Karpas-422 (cell line): ENCODE data around the gene CHST6. TPM values are rescaled to one million over a fixed set of nuclear protein-coding genes. Genes with fewer than 3 reads are reported as not detected.
A peak's percentile ranks its signal among the peaks of the same experiment; 100 is the strongest.
"Not testable (repeated sequence)": the region's sequence is repeated elsewhere in the genome, so short reads cannot be mapped to it uniquely, and the experiment has no call there.

ENCODE experiments used
- DNase-seq: peaks from one replicate; pipeline ENCODE4 v3.0.0-alpha.2; 2015
- H2AFZ ChIP-seq: fragments of 200-600 bp; sonication (generic); 2 replicates; pipeline ENCODE4 v1.6.1; 2014; ENCODE audit warnings: antibody characterized with exemption, low read length, mixed read lengths
- H3K27ac ChIP-seq: fragments of 200-600 bp; sonication (generic); 2 replicates; pipeline ENCODE4 v1.5.1; 2014; ENCODE audit warnings: mild to moderate bottlenecking, low read length, moderate library complexity
- H3K27me3 ChIP-seq: fragments of 200-600 bp; sonication (generic); 2 replicates; pipeline ENCODE4 v1.6.1; 2014; ENCODE audit warnings: low read length, mixed read lengths
- H3K36me3 ChIP-seq: fragments of 200-600 bp; sonication (generic); 2 replicates; pipeline ENCODE4 v1.6.1; 2014; ENCODE audit warnings: low read length, mixed read lengths; ENCODE audit not compliant: insufficient read depth
- H3K4me1 ChIP-seq: fragments of 200-600 bp; sonication (generic); 2 replicates; pipeline ENCODE4 v1.6.1; 2014; ENCODE audit warnings: mild to moderate bottlenecking, low read length, mixed read lengths
- H3K4me2 ChIP-seq: fragments of 200-600 bp; sonication (generic); 2 replicates; pipeline ENCODE4 v1.6.1; 2014; ENCODE audit warnings: low read length, low read depth, mild to moderate bottlenecking; ENCODE audit not compliant: poor library complexity, severe bottlenecking
- H3K4me3 ChIP-seq: fragments of 200-600 bp; sonication (generic); 2 replicates; pipeline ENCODE4 v1.5.1; 2014; ENCODE audit warnings: mild to moderate bottlenecking, antibody characterized with exemption, low read length, mixed read lengths
- H3K79me2 ChIP-seq: fragments of 200-600 bp; sonication (generic); 2 replicates; pipeline ENCODE4 v1.6.1; 2014; ENCODE audit warnings: mild to moderate bottlenecking, low read length, mixed read lengths
- H3K9ac ChIP-seq: fragments of 200-600 bp; sonication (generic); 2 replicates; pipeline ENCODE4 v1.6.0; 2014; ENCODE audit warnings: low read length
- H3K9me2 ChIP-seq: fragments of 200-600 bp; sonication (generic), shearing (Covaris generic); replicated peaks from 2 replicates; pipeline ENCODE4 v1.6.0; 2014; ENCODE audit warnings: mild to moderate bottlenecking, low read length, moderate library complexity; ENCODE audit not compliant: insufficient read depth
- H3K9me3 ChIP-seq: fragments of 300-700, 200-600 bp; sonication (generic); 2 replicates; pipeline ENCODE4 v1.6.1; 2014; ENCODE audit warnings: low read length, mixed read lengths
- H4K20me1 ChIP-seq: fragments of 200-600 bp; sonication (generic); 2 replicates; pipeline ENCODE4 v1.6.1; 2014; ENCODE audit warnings: mild to moderate bottlenecking, antibody characterized with exemption, low read length, low read depth; ENCODE audit not compliant: insufficient read depth
- total RNA-seq: library from RNA; depleted of rRNA; stranded (reverse); fragments of >200 nt; shearing (Covaris generic); gene quantifications from 2 replicates; pipeline ENCODE4 v1.2.3, GENCODE V29; 2014; ENCODE audit warnings: low replicate concordance; rRNA removed

Gene CHST6
- total RNA-seq, 1 experiment from 2014 or later, result not detected

DNA sequence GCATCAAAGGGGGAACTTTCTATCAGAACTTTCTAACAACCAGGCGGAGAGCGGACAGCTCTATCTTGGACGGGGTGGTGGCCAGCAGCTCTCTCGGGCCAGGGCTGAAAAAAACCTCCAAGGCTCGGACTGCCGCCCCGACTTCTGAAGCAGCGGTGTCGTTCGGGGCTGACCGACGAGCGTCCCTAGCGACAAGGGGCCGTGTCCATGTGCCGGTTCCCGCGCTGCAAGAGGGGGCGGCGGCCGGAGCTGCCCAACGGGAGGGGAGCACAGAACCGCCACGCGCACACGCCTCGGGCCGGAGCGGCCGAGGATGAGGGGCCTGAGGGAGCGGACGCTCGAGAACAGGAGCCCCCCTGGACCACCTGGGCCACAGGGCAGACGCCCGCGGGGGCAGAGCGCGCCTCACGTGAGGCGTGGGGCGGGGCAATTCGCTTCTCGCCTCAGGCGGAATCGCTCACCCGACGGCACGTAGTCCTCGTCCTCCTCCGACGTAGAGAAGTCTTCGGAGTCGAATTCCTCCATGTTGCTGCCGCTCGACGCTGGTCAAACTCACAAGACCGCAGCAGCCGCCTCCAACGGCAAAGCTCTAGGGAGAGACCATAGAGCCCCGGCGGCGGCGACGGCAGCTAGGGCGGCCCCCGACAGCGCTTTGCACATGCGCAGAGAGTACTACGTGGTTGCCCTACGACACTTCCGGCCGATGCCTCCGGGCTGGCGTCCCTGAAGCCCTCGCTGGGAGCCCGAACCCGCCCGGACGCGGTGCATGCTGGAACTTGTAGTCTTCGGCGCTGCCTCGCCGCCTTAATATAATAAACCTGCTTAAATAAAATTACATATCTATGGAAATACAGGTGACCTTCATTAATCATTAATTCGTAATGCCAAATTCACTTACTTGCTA, 62.2 kb downstream of the CHST6 start, which contains the start of gene CFDP1:
CFDP1 (minus strand) TSS at position 676 of the 904 bp plus-strand sequence; CDS start at position 525, 151 bp downstream.
- Histone ChIP-seq H3K27ac (peak within 1 kb of the TSS; percentile 47), H3K79me2 (peaks cover 52% of the 10 kb centered on the region), H4K20me1 (no peaks in the 10 kb centered on the region), H3K9me3 (no peaks in the 10 kb centered on the region), H3K9me2 (no peaks in the 10 kb centered on the region), H3K36me3 (no peaks in the 10 kb centered on the region), H3K4me3 (peak within 1 kb of the TSS; percentile 73), H3K4me1 (peaks cover 17% of the 10 kb centered on the region), H3K9ac (peak within 1 kb of the TSS; percentile 74), H3K27me3 (no peaks in the 10 kb centered on the region), H3K4me2 (peak within 1 kb of the TSS; percentile 72), H2AFZ (peak within 1 kb of the TSS; percentile 96)
- peak; percentile 98 for DNase-seq

DNA sequence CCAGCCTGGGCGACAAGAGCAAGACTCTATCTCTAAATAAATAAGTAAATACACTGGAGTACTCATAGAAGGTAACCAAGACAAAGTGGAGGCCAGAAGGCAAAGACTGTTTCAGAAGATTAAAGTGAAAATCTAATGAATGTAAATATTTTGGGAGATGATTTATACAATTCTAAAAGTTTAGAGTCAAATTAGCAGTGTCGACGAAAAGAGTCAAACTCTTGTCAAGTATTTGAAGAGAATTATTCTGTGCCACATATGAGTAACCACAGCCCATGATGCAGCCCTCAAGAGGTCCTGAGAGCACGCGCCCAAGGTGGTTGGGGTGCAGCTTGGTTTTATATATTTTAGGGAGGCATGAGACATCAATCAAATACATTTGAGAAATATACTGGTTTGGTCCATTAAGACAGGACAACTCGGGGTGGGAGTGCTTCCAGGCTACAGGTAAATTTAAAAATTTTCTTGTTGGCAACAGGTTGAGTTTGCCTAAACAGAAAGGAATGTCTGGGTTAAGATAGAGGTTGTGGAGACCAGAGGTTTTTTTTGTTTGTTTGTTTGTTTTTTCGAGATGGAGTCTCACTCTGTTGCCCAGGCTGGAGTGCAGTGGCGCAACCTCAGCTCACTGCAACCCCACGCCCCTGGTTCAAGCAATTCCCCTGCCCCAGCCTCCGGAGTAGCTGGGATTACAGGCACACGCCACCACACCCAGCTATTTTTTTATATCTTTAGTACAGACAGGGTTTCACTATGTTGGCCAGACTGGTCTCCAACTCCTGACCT, 65.4 kb downstream of the CHST6 start:
- H3K79me2 ChIP-seq, result peaks cover 82% of the 10 kb centered on the region
- no peaks in the 10 kb centered on the region for H4K20me1 ChIP-seq
- peaks cover 31% of the 10 kb centered on the region for H3K4me1 ChIP-seq
- no peak overlapping the region for H3K27ac ChIP-seq
- no peak for DNase-seq
- H2AFZ ChIP-seq, result no peak overlapping the region
- H3K27me3 ChIP-seq, result no peaks in the 10 kb centered on the region
- H3K4me2 ChIP-seq, result no peak overlapping the region
- no peaks in the 10 kb centered on the region for H3K9me2 ChIP-seq
- no peaks in the 10 kb centered on the region for H3K36me3 ChIP-seq
- no peaks in the 10 kb centered on the region for H3K9me3 ChIP-seq
- H3K9ac ChIP-seq, result no peak overlapping the region
- H3K4me3 ChIP-seq, result no peak overlapping the region

DNA sequence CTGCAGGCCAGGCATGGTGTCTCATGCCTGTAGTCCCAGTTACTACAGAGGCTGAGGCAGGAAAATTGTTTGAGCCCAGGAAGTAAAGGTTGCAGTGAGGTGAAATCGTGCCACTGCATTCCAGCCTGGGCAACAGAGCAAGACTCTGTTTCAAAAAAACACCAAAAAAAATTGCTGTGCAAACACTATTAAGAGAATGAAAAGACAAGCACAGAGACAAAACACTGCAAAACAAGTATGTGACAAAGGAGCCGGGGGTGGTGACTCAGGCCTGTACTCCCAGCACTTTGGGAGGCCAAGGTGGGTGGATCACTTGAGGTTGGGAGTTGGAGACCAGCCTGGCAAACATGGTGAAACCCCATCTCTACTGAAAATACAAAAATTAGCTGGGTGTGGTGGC, 68.7 kb downstream of the CHST6 start:
- not testable (repeated sequence) for H2AFZ ChIP-seq, H3K4me3 ChIP-seq, H3K36me3 ChIP-seq, H3K9me3 ChIP-seq, H3K4me2 ChIP-seq, H3K27ac ChIP-seq, DNase-seq, H3K27me3 ChIP-seq, H3K9me2 ChIP-seq, H4K20me1 ChIP-seq, H3K9ac ChIP-seq
- Histone ChIP-seq H3K79me2 (peaks cover 95% of the 10 kb centered on the region), H3K4me1 (peaks cover 40% of the 10 kb centered on the region)

DNA sequence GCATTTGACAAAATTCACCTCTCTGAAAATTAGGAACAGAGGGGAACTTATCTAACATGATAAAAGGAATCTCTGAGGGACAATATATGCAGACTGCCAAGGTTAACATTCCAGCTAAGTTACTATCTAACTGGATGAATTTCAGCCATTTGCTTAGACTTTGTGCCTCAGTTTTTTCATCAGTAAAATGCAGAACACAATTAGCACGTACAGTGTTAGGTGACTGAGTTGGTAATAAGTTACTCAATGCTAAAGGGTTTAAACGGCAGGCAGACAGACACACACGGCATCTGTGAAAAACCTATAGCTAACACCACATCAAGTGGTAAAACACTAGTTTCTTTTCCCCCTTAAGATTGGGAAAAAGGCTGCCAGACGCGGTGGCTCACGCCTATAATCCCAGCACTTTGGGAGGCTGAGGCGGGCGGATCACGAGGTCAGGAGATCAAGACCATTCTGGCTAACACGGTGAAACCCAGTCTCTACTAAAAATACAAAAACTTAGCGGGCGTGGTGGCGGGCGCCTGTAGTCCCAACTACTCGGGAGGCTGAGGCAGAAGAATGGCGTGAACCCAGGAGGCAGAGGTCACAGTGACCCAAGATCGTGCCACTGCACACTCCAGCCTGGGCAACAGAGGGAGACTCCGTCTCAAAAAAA, 71.0 kb downstream of the CHST6 start:
- H3K9me3 ChIP-seq, H2AFZ ChIP-seq, H3K4me3 ChIP-seq, H3K36me3 ChIP-seq, H4K20me1 ChIP-seq, DNase-seq, H3K9me2 ChIP-seq, H3K27me3 ChIP-seq: not testable (repeated sequence)
- H3K79me2 ChIP-seq, result peaks cover 95% of the 10 kb centered on the region
- H3K9ac ChIP-seq, result peak overlapping the region; percentile 23; the same call in 1 of the 2 replicates
- peak overlapping the region; percentile 53 for H3K4me2 ChIP-seq
- peak overlapping the region; percentile 70 for H3K27ac ChIP-seq
- peaks cover 56% of the 10 kb centered on the region for H3K4me1 ChIP-seq

GRCh38 chr16:75423723-75424104, 71.5 kb downstream of the CHST6 start:
- H2AFZ ChIP-seq, result no peak overlapping the region
- H3K9me3 ChIP-seq, result no peaks in the 10 kb centered on the region
- peaks cover 95% of the 10 kb centered on the region for H3K79me2 ChIP-seq
- H3K4me2 ChIP-seq, result peak overlapping the region; percentile 53
- H3K9ac ChIP-seq, result peak overlapping the region; percentile 23; the same call in 1 of the 2 replicates
- H3K27me3 ChIP-seq, result no peaks in the 10 kb centered on the region
- no peaks in the 10 kb centered on the region for H4K20me1 ChIP-seq
- H3K9me2 ChIP-seq, result no peaks in the 10 kb centered on the region
- DNase-seq, result no peak
- H3K27ac ChIP-seq, result peak overlapping the region; percentile 70
- H3K4me1 ChIP-seq, result peaks cover 59% of the 10 kb centered on the region
- no peaks in the 10 kb centered on the region for H3K36me3 ChIP-seq
- no peak overlapping the region for H3K4me3 ChIP-seq

Other genes starting within 250 kb of the CHST6 start
- 9.2 and 20.5 TPM in 2 replicates for gene BCAR1, start 243.8 kb downstream of the CHST6 start, total RNA-seq
- gene CFDP1, start 61.9 kb downstream of the CHST6 start, total RNA-seq, result 33.5 and 64.0 TPM in 2 replicates
- 32.0 and 45.9 TPM in 2 replicates for gene TMEM170A, start 30.8 kb downstream of the CHST6 start, total RNA-seq
- gene CHST5, start 40.7 kb upstream of the CHST6 start, total RNA-seq, result 0.76 and 0.97 TPM in 2 replicates
- gene TMEM231, start 60.8 kb upstream of the CHST6 start, total RNA-seq, result 15.7 and 31.2 TPM in 2 replicates
- 48.8 and 88.3 TPM in 2 replicates for gene GABARAPL2, start 70.9 kb upstream of the CHST6 start, total RNA-seq
- gene ADAT1, start 127.8 kb upstream of the CHST6 start, total RNA-seq, result 58.4 and 97.3 TPM in 2 replicates
- gene KARS1, start 152.2 kb upstream of the CHST6 start, total RNA-seq, result 137 and 158 TPM in 2 replicates
- gene TERF2IP, start 152.3 kb upstream of the CHST6 start, total RNA-seq, result 50.2 and 72.0 TPM in 2 replicates
- not detected in 2 replicates for gene CPHXL2, start 181.6 kb upstream of the CHST6 start, total RNA-seq
- not detected in 2 replicates for gene DUXB, start 206.0 kb upstream of the CHST6 start, total RNA-seq
- not detected in 2 replicates for gene CPHXL, start 231.0 kb upstream of the CHST6 start, total RNA-seq